ENCODE measurements around the gene SLK. TPM values are rescaled to one million over a fixed set of nuclear protein-coding genes. Genes with fewer than 3 reads are reported as not detected.

SLK gene
- polyA plus RNA-seq, 1 donor, result 34.0 TPM

DNA sequence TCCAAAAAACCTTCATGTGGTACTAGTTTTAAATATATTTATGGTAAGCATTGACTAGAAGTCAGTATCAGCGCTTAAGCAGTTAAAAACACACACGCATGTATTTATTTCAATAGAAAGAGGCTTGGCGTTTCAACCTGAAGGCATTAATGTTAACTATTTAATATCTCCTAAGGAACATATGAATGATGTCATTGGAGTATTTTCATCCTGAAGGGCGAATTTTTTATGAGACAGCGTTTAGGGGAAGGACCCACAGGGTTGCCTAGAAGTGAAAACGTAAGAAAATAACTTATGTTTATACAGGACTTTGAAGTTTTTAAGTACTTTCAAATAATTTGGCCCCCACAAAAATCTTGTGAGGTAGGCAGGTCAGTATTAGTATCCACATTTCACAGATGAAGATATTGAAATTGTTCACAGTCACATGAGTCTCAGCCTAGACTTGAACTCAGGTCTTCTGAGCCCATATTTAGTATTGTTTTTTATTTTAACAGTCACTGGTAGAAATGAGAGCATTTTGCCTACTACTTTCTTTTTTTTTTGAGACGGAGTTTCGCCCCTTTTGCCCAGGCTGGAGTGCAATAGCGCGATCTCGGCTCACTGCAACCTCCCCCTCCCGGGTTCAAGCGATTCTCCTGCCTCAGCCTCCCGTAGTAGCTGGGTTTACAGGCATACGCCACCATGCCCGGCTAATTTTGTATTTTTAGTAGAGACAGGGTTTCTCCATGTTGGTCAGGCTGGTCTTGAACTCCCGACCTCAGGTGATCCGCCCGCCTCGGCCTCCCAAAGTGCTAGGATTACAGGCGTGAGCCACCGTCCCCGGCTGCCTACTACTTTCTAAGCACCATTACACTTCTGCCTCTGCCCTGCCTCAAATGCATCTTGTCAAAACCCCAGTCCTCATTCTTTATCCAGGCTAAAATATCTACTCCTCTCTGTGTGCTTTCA is 1.8 kb downstream of the SLK start:
- no peak overlapping the region for H3K27ac ChIP-seq (ENCODE audit: low read length)
- WGBS (ENCODE audit: insufficient coverage, low lambda C conversion rate), result 11% methylated on average over 3 of the region's 23 CpGs
- H3K4me3 ChIP-seq (ENCODE audit: low read length), result peak overlapping the region; percentile 92
- H3K27me3 ChIP-seq (ENCODE audit: control insufficient read depth, insufficient read depth, low read length), result no peaks in the 10 kb centered on the region
- H3K9me3 ChIP-seq (ENCODE audit: control insufficient read depth, low read depth, low read length), result no peaks in the 10 kb centered on the region
- peaks cover 5% of the 10 kb centered on the region for H3K4me1 ChIP-seq (ENCODE audit: control insufficient read depth, insufficient read depth, low read length)
- no peaks in the 10 kb centered on the region for H3K36me3 ChIP-seq (ENCODE audit: control insufficient read depth, insufficient read depth, low read length)
- no peak for DNase-seq

DNA sequence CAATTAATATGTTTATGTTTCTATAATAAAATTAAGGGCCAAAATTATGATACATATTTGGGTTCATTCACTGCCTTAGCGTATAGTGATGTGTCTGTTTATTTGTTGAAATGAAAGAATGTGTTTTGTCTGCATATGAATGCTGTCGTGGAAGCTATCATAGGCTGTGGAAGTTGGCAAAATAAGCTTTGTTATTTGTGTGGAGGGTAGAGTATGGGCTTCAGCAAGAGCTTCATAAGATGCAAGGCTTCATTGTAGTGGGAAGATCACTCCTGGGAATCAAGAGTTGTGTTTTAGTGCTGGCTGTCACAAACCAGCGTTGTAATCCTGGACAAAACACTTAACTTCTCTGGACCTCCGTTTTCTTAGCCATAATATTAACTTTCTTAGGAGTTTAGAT is 2.5 kb downstream of the SLK start:
- Histone ChIP-seq H3K4me1 (ENCODE audit: control insufficient read depth, insufficient read depth, low read length) (peaks cover 5% of the 10 kb centered on the region), H3K27ac (ENCODE audit: low read length) (no peak overlapping the region), H3K36me3 (ENCODE audit: control insufficient read depth, insufficient read depth, low read length) (no peaks in the 10 kb centered on the region), H3K9me3 (ENCODE audit: control insufficient read depth, low read depth, low read length) (no peaks in the 10 kb centered on the region), H3K27me3 (ENCODE audit: control insufficient read depth, insufficient read depth, low read length) (no peaks in the 10 kb centered on the region), H3K4me3 (ENCODE audit: low read length) (peak overlapping the region; percentile 92)
- 14% methylated on average over 1 of the region's 4 CpGs for WGBS (ENCODE audit: insufficient coverage, low lambda C conversion rate)
- no peak for DNase-seq

DNA sequence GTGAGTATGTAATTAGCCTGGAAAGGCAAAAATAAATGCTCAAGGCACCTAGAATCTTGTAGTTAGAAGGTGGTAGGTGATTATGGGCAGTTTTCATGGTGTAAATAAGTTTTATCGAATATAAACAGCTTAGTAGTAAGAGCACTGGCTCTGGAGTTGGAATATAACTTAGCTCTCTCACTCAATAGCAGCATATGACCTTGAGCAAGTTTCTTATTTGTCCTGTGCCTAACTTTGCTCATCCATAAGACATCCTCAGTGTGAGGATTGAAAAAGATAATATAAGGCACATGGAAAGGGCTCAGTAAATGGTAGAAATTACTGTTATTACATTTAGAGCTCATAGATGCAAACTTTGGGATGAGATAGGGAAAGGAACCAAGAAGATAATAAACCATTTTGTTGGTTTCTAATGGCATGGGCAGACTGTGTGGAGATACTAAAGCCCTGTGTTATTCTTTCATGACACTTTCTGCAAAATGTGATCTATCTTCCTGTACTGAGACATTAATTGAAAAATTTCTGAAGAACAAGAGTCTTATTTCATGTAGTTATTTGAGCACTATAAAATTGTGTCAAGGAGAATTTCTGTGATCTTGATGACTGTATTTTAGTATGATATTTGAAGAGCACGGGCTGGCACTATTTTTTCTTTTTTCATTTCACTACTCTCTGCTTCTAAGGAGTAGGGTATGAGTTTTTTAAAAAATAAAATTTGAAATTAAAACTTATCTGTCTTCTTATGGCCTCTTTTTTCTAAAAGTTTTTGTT is 3.1 kb downstream of the SLK start:
- Histone ChIP-seq H3K27ac (ENCODE audit: low read length) (no peak overlapping the region), H3K4me3 (ENCODE audit: low read length) (no peak overlapping the region), H3K4me1 (ENCODE audit: control insufficient read depth, insufficient read depth, low read length) (peaks cover 5% of the 10 kb centered on the region), H3K27me3 (ENCODE audit: control insufficient read depth, insufficient read depth, low read length) (no peaks in the 10 kb centered on the region), H3K36me3 (ENCODE audit: control insufficient read depth, insufficient read depth, low read length) (no peaks in the 10 kb centered on the region), H3K9me3 (ENCODE audit: control insufficient read depth, low read depth, low read length) (no peaks in the 10 kb centered on the region)
- no peak for DNase-seq
- WGBS (ENCODE audit: insufficient coverage, low lambda C conversion rate), result 72% methylated on average over 2 of the region's 2 CpGs

DNA sequence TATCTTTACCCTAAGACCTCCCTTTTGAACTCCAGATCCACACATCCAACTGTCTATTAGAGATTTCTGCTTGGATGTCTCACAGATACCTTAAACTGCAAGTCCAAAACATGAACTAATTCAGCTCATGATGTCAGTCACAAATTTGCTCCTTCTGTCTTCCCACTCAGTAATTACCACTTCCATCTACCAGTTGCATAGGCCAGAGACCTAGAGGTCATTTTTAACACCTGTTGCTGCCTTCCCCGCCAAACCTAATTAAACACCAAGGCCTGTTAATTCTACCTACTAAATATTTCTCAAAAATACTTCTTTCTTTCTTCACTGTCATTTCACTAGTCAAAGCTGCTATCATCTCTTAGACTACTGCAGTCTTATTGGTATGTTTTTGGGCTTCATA is 8.2 kb downstream of the SLK start:
- WGBS (ENCODE audit: insufficient coverage, low lambda C conversion rate), result 67% methylated on average over 1 of the region's 1 CpG
- Histone ChIP-seq H3K36me3 (ENCODE audit: control insufficient read depth, insufficient read depth, low read length) (no peaks in the 10 kb centered on the region), H3K9me3 (ENCODE audit: control insufficient read depth, low read depth, low read length) (no peaks in the 10 kb centered on the region), H3K27ac (ENCODE audit: low read length) (no peak overlapping the region), H3K4me1 (ENCODE audit: control insufficient read depth, insufficient read depth, low read length) (no peaks in the 10 kb centered on the region), H3K27me3 (ENCODE audit: control insufficient read depth, insufficient read depth, low read length) (no peaks in the 10 kb centered on the region), H3K4me3 (ENCODE audit: low read length) (no peak overlapping the region)
- no peak for DNase-seq

DNA sequence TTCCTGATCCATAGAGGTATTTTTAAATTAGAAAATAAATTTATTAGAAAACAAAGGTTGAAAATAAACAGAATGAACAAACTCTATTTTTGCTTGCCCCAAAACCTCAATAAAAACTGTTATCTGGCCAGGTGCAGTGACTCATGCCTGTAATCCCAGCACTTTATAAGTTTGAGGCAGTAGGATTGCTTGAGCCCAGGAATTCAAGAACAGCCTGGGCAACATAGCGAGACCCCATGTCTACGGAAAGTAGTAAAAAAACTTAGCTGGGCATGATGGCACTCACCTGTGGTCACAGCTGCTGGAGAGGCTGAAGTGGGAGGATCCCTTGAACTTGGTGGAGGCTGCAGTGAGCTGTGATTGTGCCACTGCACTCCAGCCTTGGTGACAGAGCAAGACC is 10.3 kb downstream of the SLK start:
- no CpG with 5 or more reads among the region's 2 CpGs for WGBS (ENCODE audit: insufficient coverage, low lambda C conversion rate)
- H3K4me1 ChIP-seq (ENCODE audit: control insufficient read depth, insufficient read depth, low read length), result no peaks in the 10 kb centered on the region
- H3K9me3 ChIP-seq (ENCODE audit: control insufficient read depth, low read depth, low read length), result no peaks in the 10 kb centered on the region
- DNase-seq, result no peak
- H3K36me3 ChIP-seq (ENCODE audit: control insufficient read depth, insufficient read depth, low read length), result no peaks in the 10 kb centered on the region
- H3K27me3 ChIP-seq (ENCODE audit: control insufficient read depth, insufficient read depth, low read length), result no peaks in the 10 kb centered on the region
- H3K27ac ChIP-seq (ENCODE audit: low read length), result no peak overlapping the region
- H3K4me3 ChIP-seq (ENCODE audit: low read length), result no peak overlapping the region

DNA sequence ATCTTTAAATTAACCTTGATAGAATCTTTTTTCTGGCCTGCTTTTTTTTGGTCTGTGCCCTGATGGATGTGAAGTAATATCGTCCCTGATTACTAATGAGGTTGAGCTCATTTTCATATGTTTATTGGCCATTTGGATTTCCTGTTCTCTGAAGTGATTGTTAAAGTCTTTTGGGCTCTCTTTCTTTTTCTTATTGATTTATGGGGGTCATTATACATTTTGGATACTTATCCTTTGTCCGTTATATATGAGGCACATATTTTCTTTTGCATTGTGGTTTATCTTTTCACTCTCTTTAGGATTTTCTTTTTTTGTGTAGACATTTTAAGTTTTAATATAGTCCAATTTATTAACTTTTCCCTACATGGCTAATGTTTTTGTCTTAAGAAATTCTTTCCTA is 12.6 kb downstream of the SLK start:
- Histone ChIP-seq H3K4me3 (ENCODE audit: low read length) (no peak overlapping the region), H3K36me3 (ENCODE audit: control insufficient read depth, insufficient read depth, low read length) (no peaks in the 10 kb centered on the region), H3K4me1 (ENCODE audit: control insufficient read depth, insufficient read depth, low read length) (peaks cover 9% of the 10 kb centered on the region), H3K9me3 (ENCODE audit: control insufficient read depth, low read depth, low read length) (no peaks in the 10 kb centered on the region), H3K27ac (ENCODE audit: low read length) (no peak overlapping the region), H3K27me3 (ENCODE audit: control insufficient read depth, insufficient read depth, low read length) (no peaks in the 10 kb centered on the region)
- DNase-seq, result no peak
- WGBS (ENCODE audit: insufficient coverage, low lambda C conversion rate), result 93% methylated on average over 2 of the region's 2 CpGs

DNA sequence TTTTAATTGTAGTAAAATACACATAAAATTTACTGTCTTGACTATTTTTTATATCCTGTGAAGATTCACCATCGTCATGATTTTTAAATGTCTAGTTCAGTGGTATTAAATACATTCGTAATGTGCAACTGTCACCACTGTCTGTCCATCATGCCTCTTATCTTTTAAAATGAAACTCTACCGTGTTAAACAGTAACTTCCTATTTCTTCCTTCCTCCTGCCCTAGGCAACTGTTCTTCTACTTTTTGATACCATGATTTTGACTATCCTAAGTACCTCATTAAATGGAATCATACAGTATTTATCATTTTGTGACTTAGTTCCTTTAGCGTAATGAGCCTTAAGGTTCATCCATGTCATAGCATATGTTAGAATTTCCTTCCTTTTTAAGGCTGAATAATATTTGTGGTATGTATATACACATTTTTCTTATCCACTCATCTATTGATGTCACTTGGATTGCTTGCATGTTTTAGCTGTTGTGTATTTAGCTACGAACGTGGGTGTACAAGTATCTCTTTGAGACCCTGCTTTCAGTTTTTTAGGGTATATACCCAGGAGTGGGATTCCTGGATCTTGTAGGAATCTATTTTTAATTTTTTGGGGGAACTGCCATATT is 13.5 kb downstream of the SLK start:
- Histone ChIP-seq H3K27me3 (ENCODE audit: control insufficient read depth, insufficient read depth, low read length) (no peaks in the 10 kb centered on the region), H3K27ac (ENCODE audit: low read length) (no peak overlapping the region), H3K4me3 (ENCODE audit: low read length) (no peak overlapping the region), H3K9me3 (ENCODE audit: control insufficient read depth, low read depth, low read length) (no peaks in the 10 kb centered on the region), H3K4me1 (ENCODE audit: control insufficient read depth, insufficient read depth, low read length) (peaks cover 9% of the 10 kb centered on the region), H3K36me3 (ENCODE audit: control insufficient read depth, insufficient read depth, low read length) (no peaks in the 10 kb centered on the region)
- no peak for DNase-seq
- WGBS (ENCODE audit: insufficient coverage, low lambda C conversion rate), result 49% methylated on average over 3 of the region's 6 CpGs

DNA sequence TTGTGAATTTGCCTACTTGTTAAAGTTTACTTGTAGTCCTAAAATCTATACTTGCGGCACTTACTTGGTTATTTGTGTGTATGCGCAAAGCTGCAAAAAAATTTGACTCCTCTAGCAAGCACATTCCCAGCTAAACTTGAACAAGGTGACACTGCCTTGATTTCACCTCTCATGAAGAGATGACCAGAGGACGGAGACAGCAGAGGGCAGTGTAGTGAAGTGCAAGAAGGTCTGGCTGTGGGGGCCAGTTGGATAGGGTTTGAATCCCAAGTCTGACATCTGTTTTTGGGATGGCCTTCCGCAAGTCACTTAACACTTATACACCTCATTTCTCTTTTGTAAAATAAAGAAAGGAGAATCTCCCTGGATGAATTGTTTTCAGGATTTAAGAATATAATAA is 15.7 kb downstream of the SLK start:
- Histone ChIP-seq H3K27me3 (ENCODE audit: control insufficient read depth, insufficient read depth, low read length) (no peaks in the 10 kb centered on the region), H3K4me3 (ENCODE audit: low read length) (no peak overlapping the region), H3K27ac (ENCODE audit: low read length) (no peak overlapping the region), H3K36me3 (ENCODE audit: control insufficient read depth, insufficient read depth, low read length) (no peaks in the 10 kb centered on the region), H3K9me3 (ENCODE audit: control insufficient read depth, low read depth, low read length) (no peaks in the 10 kb centered on the region), H3K4me1 (ENCODE audit: control insufficient read depth, insufficient read depth, low read length) (peaks cover 9% of the 10 kb centered on the region)
- WGBS (ENCODE audit: insufficient coverage, low lambda C conversion rate), result no CpG with 5 or more reads among the region's 4 CpGs
- no peak for DNase-seq

DNA sequence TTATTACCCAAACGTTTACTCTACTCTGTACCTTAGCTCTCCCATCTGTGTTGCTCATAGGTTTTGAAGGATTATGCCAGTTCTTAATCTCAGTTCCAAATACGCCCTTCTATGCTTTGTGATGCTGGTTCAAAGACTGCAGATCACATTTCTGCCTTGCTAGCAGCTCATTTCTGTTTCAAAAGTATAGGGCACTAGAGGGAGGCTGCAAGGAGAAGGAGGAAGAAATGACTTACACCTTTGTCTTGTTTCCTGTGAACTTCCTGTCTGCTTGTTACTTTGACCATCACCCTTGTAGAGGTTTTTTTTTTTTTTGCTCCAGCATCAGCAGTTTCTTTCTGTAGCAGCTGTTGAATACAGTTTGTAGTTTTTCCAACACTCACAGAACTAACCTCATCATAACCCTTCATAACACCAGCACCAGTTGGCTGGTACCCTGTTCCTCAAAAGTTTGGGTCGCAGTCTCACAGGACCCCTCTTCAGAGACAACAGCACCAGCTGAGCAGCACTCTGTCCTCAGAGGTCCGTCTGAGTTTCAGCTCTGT is 16.5 kb downstream of the SLK start:
- H3K27me3 ChIP-seq (ENCODE audit: control insufficient read depth, insufficient read depth, low read length), result no peaks in the 10 kb centered on the region
- peak in 1 of 2 donors; percentile 58 for DNase-seq
- no peaks in the 10 kb centered on the region for H3K9me3 ChIP-seq (ENCODE audit: control insufficient read depth, low read depth, low read length)
- 0% methylated on average over 1 of the region's 4 CpGs for WGBS (ENCODE audit: insufficient coverage, low lambda C conversion rate)
- no peak overlapping the region for H3K4me3 ChIP-seq (ENCODE audit: low read length)
- H3K36me3 ChIP-seq (ENCODE audit: control insufficient read depth, insufficient read depth, low read length), result no peaks in the 10 kb centered on the region
- peaks cover 9% of the 10 kb centered on the region for H3K4me1 ChIP-seq (ENCODE audit: control insufficient read depth, insufficient read depth, low read length)
- peak overlapping the region; percentile 41 for H3K27ac ChIP-seq (ENCODE audit: low read length)

DNA sequence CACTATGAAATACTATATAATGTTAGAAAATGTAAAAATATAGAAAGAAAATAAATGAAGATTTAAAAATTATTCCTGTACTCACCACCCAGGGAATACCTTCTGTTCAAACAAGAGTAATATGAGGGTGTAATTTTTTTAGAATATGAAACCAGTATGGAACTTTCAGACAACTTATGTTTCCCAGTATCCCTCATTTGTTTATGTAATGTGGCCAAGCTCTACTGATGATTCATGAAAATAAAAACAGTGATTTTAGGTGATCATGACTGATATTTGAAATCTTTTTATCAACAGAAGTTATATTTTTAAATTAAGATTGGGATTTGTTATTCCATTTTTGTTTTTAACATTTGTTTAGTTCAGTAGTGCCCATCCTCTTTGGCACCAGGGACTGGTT is 18.8 kb downstream of the SLK start:
- H3K9me3 ChIP-seq (ENCODE audit: control insufficient read depth, low read depth, low read length), result no peaks in the 10 kb centered on the region
- no peak overlapping the region for H3K27ac ChIP-seq (ENCODE audit: low read length)
- no peaks in the 10 kb centered on the region for H3K36me3 ChIP-seq (ENCODE audit: control insufficient read depth, insufficient read depth, low read length)
- no peaks in the 10 kb centered on the region for H3K27me3 ChIP-seq (ENCODE audit: control insufficient read depth, insufficient read depth, low read length)
- no peak for DNase-seq
- H3K4me3 ChIP-seq (ENCODE audit: low read length), result no peak overlapping the region
- H3K4me1 ChIP-seq (ENCODE audit: control insufficient read depth, insufficient read depth, low read length), result peaks cover 9% of the 10 kb centered on the region

Measured in large intestine (tissue), 3 donors.